AG09309 (cell line): ENCODE results near the gene PHF12.
A peak's percentile ranks its signal among the peaks of the same experiment; 100 is the strongest.
"Not testable (repeated sequence)": the region's sequence is repeated elsewhere in the genome, so short reads cannot be mapped to it uniquely, and the experiment has no call there.

Experiments
- DNase-seq: peaks from one replicate; pipeline ENCODE4 v3.0.0-alpha.2; 2010; ENCODE audit warnings: low read depth
- H3K4me3 ChIP-seq: 2 replicates; pipeline ENCODE4 v1.5.1; 2011; ENCODE audit warnings: mild to moderate bottlenecking, low read depth, low read length, moderate library complexity; ENCODE audit not compliant: control insufficient read depth
- TF ChIP-seq, protein P1 (sequence below): IDR thresholded peaks from 2 replicates; pipeline ENCODE4 v1.5.1; 2011; ENCODE audit warnings: mild to moderate bottlenecking, low read depth, low read length, inconsistent platforms; ENCODE audit not compliant: insufficient read depth, control insufficient read depth; ENCODE audit errors: missing control alignments

Gene PHF12

DNA sequence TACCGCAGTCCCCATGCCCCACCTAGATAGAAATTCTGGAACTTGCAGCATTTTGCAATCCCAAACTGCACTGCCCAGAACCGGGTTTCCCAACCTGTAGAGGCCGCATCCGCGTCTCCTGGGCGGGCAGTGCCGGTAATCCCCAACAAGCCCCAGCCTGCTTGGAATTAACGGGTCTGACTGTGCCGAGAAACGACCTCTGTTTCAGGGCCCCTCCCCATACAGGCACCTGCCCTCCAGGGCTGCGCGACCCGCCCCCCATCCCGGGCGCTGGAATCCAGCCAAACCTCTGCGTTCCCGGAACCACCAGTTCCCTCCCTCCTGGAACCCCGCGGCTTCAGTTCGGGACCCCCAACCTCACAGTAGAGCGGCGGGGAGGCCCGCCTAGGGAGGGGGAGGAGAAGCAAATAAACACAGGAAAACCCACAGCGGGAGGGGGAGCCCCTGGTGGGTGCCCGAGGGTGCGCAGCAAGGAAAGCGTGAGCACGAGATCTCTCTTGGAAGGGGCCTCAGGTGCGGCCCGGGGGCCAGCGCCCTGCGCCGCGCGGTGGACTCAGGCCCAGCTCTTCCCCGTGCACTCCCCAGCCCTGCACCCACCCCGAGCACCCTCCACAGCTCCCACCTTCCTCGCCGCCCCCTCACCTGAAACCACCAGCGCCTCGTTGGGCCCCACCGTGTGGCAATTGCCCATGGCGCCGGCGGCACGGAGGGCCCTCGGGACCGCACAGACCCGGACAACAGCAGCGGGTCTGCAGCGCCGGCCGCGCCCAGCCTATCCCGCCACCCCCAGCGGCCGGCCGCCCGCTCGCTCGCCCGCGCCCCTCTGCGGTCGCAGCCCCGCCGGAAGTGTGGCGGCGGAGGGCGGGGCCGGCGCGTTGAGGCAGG, 54.2 kb downstream of the PHF12 start, which contains the start of gene FLOT2:
Gene FLOT2 (minus strand): TSS at position 850 of the 885 bp plus-strand sequence. CDS start 159 bp downstream, at position 691.
- TF ChIP-seq, protein P1, sequence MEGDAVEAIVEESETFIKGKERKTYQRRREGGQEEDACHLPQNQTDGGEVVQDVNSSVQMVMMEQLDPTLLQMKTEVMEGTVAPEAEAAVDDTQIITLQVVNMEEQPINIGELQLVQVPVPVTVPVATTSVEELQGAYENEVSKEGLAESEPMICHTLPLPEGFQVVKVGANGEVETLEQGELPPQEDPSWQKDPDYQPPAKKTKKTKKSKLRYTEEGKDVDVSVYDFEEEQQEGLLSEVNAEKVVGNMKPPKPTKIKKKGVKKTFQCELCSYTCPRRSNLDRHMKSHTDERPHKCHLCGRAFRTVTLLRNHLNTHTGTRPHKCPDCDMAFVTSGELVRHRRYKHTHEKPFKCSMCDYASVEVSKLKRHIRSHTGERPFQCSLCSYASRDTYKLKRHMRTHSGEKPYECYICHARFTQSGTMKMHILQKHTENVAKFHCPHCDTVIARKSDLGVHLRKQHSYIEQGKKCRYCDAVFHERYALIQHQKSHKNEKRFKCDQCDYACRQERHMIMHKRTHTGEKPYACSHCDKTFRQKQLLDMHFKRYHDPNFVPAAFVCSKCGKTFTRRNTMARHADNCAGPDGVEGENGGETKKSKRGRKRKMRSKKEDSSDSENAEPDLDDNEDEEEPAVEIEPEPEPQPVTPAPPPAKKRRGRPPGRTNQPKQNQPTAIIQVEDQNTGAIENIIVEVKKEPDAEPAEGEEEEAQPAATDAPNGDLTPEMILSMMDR: peak; percentile 31
- peak within 1 kb of the TSS; percentile 82 for H3K4me3 ChIP-seq
- DNase-seq: no peak

DNA sequence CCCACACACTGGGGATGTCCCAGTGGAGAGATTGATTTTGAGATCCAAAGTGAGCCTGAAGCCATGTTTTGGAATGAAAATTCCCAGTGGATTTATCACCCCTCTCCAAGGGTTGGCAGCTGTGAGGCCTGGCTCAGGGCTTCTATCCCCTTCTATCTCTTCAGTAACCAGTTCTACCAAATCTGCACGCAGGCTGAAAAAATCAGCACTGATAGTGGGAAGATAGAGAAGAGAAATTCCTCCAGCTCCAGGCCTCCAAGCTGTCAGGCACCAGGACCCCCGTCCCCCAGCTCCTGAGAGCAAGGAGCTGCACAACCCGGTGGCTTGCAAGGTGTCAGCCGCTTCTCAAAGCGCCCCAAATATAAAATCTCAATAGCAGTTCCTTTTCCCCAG, 54.8 kb downstream of the PHF12 start:
- no peak for DNase-seq
- peak overlapping the region; percentile 82 for H3K4me3 ChIP-seq
- TF ChIP-seq, protein P1: no peak

DNA sequence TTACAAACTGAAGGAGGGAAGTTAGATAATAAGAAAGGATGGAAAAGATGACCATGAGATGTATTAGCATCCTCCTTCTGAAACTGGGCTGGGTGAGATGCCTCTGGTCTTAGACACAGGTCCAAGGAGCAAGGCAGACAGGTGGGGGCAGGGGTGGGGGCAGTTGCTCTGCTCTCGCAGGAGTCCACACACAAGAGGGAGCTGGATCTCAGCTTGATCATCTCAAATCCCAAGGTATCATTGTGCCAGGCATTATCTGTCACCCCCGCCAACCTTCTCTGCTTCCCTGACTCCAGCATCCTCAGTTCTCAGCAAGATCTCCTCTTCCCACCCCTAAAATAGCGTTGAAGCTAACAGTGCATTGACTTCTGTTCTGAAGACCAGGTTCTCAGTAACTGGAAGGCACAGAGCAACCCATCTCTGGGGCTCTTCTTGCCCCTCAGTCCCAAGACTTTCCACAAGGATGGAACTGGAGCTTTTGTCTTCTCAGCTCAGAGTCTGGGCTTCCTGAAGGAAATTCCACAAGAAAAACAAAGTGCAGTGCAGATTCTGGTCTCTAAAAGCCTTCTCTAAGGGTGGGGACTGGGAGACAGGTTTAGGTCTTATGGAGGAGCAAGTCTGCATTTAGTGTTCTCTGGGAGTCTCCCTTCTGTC, 55.4 kb downstream of the PHF12 start:
- H3K4me3 ChIP-seq: no peak overlapping the region
- TF ChIP-seq, protein P1: no peak
- DNase-seq: no peak

DNA sequence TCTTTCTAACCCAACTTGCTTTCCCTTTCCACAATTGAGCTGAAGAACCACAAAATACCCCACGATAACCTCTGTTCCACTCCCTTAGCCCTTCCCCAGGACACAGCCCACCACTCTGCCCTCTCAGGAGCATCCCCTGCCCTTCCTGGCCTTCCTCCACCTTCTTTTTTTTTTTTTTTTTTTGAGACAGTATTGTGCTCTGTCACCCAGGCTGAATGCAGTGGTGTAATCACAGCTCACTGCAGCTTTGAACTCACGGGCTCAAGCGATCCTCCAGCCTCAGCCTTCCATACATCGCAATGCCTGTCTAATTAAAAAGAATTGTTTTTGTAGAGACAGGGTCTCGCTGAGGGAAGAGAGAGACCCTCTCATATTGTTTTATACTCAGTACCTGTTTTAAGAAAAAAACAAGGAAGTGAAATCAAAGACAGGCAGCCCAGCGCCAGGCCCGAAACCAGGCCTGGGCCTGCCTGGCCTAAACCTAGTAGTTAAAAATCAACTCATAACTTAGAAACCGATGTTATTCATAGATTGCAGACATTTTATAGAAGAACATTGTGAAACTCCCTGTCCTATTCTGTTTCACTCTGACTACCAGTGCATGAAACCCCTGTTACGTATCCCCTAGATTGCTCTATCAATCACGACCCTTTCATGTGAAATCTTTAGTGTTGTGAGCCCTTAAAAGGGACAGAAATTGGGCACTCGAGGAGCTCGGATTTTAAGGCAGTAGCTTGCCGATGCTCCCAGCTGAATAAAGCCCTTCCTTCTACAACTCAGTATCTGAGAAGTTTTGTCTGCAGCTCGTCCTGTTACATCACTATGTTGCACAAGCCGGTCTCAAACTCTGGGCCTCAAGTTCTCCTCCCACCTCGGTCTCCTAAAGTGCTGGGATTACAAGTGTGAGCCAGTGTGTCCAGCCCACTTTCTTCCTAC, 57.8 kb downstream of the PHF12 start:
- H3K4me3 ChIP-seq, DNase-seq: not testable (repeated sequence)

DNA sequence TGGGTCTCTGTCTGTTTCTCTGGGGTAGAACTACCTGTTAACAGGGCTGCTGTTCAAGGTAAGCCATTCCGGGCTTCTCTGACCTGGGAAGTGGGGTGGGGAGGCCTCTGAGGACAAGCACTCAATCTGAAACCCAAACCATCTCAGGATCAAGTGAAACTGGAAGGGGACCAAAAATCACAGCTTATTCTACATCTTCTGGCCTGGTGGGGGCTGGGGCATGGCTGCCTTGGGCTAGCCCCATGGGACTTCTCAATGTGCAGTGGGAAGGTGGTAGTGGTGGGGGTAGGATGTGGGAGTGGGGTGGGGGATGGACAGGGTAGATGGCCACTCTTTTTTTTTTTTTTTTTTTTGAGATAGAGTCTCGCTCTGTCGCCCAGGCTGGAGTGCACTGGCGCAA, 59.3 kb downstream of the PHF12 start:
- TF ChIP-seq, protein P1: no peak
- H3K4me3 ChIP-seq: no peak overlapping the region
- no peak for DNase-seq

DNA sequence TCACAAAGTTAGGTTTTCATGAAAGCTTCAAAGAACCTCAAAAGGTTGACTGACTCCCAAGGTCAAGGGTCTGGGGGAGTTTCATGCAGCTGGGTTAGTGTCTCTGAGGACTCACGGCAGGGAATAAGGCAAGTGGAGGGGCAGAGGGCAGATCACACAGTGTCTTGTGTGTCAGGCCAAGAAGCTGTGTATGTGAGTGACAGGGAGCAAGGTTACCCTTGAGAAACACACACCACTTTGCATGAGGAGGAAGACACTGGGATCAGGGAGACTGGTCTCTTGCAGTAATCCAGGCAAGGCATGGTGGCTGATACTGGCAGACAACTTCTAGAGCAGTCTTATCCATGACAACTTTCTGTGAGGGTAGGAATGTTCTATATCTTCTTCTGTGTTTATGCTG, 60.1 kb downstream of the PHF12 start:
- H3K4me3 ChIP-seq: no peak overlapping the region
- TF ChIP-seq, protein P1: no peak
- no peak for DNase-seq
